ENCODE measurements around the gene RPL4.

RPL4 gene

DNA sequence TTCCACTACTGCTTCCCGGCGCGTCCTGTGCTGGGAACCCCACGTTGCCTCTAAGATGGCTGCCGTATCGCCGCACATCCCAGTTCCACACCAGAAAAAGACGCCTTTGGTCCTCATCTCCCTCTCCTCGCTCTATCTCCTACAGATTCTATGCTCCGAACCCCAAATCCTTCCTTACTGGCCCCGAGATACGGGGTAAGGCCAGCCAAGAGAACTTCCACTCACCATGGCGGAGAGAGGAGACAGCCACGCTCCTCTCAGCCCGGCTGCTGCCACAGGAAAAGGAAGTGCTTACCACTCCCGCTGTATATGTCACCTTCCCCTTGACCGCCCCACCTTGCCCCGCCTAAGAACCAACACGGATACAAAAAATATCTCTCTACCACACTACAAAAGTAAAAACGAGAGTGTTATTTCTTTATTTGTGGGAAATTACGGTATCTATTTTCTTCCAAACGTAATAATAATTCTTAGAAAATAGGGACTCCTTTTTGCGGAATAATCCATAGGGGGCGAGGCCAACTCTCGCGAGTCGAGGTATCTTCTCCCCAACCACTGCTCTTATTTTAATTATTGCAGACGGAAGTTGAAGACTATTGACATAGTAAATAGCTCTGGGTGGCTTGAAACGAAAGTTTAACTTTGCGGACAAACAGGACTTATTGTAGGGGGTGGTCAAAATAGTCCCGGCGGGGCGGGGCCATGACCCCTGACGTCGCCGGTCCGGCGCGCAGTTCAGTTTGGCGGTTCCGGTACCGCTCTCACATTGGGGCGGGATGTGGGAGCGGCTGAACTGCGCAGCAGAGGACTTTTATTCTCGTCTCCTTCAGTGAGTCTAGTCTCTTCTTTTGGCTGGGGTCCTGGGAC, at the start of gene RPL4, which contains the start of gene ZWILCH:
RPL4 (minus strand) TSS at position 293 of the 867 bp plus-strand sequence; CDS start at position 228, 65 bp downstream.
ZWILCH (plus strand) TSS at position 764 of the 867 bp plus-strand sequence; CDS start at position 777, 13 bp downstream.
- Histone ChIP-seq H2AFZ (ENCODE audit: low read length) (peak within 1 kb of the TSS; percentile 96), H3K9me3 (replicated peaks; ENCODE audit: insufficient read depth, low read length) (no peaks in the 10 kb centered on the region), H3K9ac (ENCODE audit: low read length) (peak within 1 kb of the TSS; percentile 92), H3K4me2 (ENCODE audit: low read depth, low read length) (peak within 1 kb of the TSS; percentile 79), H3K4me1 (ENCODE audit: low read length) (peaks cover 18% of the 10 kb centered on the region), H4K20me1 (ENCODE audit: insufficient read depth, low read length) (peaks cover 9% of the 10 kb centered on the region), H3K27ac (ENCODE audit: low read length) (peak within 1 kb of the TSS; percentile 94), H3K36me3 (replicated peaks; ENCODE audit: insufficient read depth, low read length) (peaks cover 27% of the 10 kb centered on the region; the same call in 1 of the 2 replicates), H3K4me3 (ENCODE audit: low read length) (peak within 1 kb of the TSS; percentile 94), H3K79me2 (ENCODE audit: low read length) (peaks cover 86% of the 10 kb centered on the region), H3K9me2 (replicated peaks; ENCODE audit: insufficient read depth, low read length) (no peaks in the 10 kb centered on the region), H3F3A (ENCODE audit: insufficient read depth, low read length) (peaks cover 51% of the 10 kb centered on the region), H3K27me3 (replicated peaks; ENCODE audit: insufficient read depth, low read length) (no peaks in the 10 kb centered on the region)
- TF ChIP-seq CTCF (IDR thresholded peaks at IDR 0.05; ENCODE audit: low read length) = no peak
- no peak for TF ChIP-seq EZH2 (optimal IDR thresholded peaks at IDR 0.05; ENCODE audit: low read depth, low read length)
- TF ChIP-seq EZH2phosphoT487 (IDR thresholded peaks at IDR 0.05; ENCODE audit: low read length) = no peak
- DNase-seq = peak; percentile 85

GRCh38 chr15:66545255-66545654, 40.6 kb upstream of the RPL4 start:
- no peak overlapping the region for H3K9ac ChIP-seq (ENCODE audit: low read length)
- no peak overlapping the region for H3K4me2 ChIP-seq (ENCODE audit: low read depth, low read length)
- no peaks in the 10 kb centered on the region for H3K27me3 ChIP-seq (replicated peaks; ENCODE audit: insufficient read depth, low read length)

DNA sequence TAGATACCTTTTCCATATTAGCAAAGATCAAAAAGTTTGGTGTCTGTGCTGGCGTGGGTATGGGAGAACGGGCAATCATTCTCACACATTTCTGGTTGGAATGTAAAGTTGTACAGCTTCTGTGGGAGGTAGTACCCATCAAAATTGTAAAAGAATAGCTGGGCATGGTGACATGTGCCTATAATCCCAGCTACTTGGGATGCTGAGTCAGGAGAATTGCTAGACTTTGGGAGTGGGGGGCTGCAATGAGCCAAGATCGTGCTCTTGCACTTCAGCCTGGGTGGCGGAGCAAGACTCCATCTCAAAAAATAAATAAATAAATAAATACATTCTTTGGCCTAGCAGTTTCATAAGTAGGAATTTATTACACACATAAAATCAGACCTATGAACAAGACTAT, 38.2 kb upstream of the RPL4 start:
- DNase-seq = no peak
- TF ChIP-seq EZH2 (optimal IDR thresholded peaks at IDR 0.05; ENCODE audit: low read depth, low read length) (no peak), EZH2phosphoT487 (IDR thresholded peaks at IDR 0.05; ENCODE audit: low read length) (no peak), CTCF (IDR thresholded peaks at IDR 0.05; ENCODE audit: low read length) (no peak)
- Histone ChIP-seq H3K9ac (ENCODE audit: low read length) (no peak overlapping the region), H3K4me1 (ENCODE audit: low read length) (no peaks in the 10 kb centered on the region), H3K27ac (ENCODE audit: low read length) (no peak overlapping the region), H3K36me3 (replicated peaks; ENCODE audit: insufficient read depth, low read length) (no peaks in the 10 kb centered on the region), H3K4me2 (ENCODE audit: low read depth, low read length) (no peak overlapping the region), H3K4me3 (ENCODE audit: low read length) (no peak overlapping the region), H3K9me3 (replicated peaks; ENCODE audit: insufficient read depth, low read length) (no peaks in the 10 kb centered on the region), H3K27me3 (replicated peaks; ENCODE audit: insufficient read depth, low read length) (no peaks in the 10 kb centered on the region), H2AFZ (ENCODE audit: low read length) (no peak overlapping the region), H3K9me2 (replicated peaks; ENCODE audit: insufficient read depth, low read length) (no peaks in the 10 kb centered on the region), H4K20me1 (ENCODE audit: insufficient read depth, low read length) (no peaks in the 10 kb centered on the region), H3F3A (ENCODE audit: insufficient read depth, low read length) (no peaks in the 10 kb centered on the region), H3K79me2 (ENCODE audit: low read length) (no peaks in the 10 kb centered on the region)

More at GRCh38 chr15:66545255-66545654, 40.6 kb upstream of the RPL4 start:
- no peak overlapping the region for H3K4me3 ChIP-seq (ENCODE audit: low read length)
- H3K79me2 ChIP-seq (ENCODE audit: low read length) = no peaks in the 10 kb centered on the region
- no peaks in the 10 kb centered on the region for H3K4me1 ChIP-seq (ENCODE audit: low read length)
- H4K20me1 ChIP-seq (ENCODE audit: insufficient read depth, low read length) = no peaks in the 10 kb centered on the region
- DNase-seq = no peak
- no peaks in the 10 kb centered on the region for H3K9me2 ChIP-seq (replicated peaks; ENCODE audit: insufficient read depth, low read length)
- no peaks in the 10 kb centered on the region for H3F3A ChIP-seq (ENCODE audit: insufficient read depth, low read length)
- no peaks in the 10 kb centered on the region for H3K36me3 ChIP-seq (replicated peaks; ENCODE audit: insufficient read depth, low read length)
- H3K27ac ChIP-seq (ENCODE audit: low read length) = no peak overlapping the region
- no peak overlapping the region for H2AFZ ChIP-seq (ENCODE audit: low read length)
- TF ChIP-seq CTCF (IDR thresholded peaks at IDR 0.05; ENCODE audit: low read length) (no peak), EZH2phosphoT487 (IDR thresholded peaks at IDR 0.05; ENCODE audit: low read length) (no peak), EZH2 (optimal IDR thresholded peaks at IDR 0.05; ENCODE audit: low read depth, low read length) (no peak)
- no peaks in the 10 kb centered on the region for H3K9me3 ChIP-seq (replicated peaks; ENCODE audit: insufficient read depth, low read length)

All from MM.1S (cell line).